ENCODE results near the gene STK32C.

The STK32C gene

DNA sequence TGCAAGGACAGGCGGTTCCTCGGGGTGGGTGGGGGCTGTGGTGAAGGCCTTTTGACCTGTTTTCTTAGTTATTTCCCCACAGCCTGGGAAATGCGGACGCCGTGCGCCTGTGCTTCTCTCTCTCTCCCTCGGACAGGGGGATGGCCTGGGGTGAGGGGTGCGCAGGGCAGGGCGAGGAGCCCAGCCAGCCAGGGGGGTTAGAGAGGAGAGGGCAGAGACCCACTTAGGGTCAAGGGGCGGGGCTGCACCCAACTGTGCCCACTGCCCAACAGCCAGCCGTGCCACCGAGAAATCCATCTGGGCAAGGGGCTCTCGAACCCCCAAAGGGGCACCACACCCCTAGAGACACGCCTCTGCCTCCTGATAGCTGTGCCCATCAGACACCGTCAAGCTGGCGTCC lies 67.2 kb downstream of the STK32C start:
- no peak overlapping the region for H3K27ac ChIP-seq
- TF ChIP-seq ZFX (IDR thresholded peaks at IDR 0.05; ENCODE audit: borderline replicate concordance), result no peak
- TF ChIP-seq, protein P1, sequence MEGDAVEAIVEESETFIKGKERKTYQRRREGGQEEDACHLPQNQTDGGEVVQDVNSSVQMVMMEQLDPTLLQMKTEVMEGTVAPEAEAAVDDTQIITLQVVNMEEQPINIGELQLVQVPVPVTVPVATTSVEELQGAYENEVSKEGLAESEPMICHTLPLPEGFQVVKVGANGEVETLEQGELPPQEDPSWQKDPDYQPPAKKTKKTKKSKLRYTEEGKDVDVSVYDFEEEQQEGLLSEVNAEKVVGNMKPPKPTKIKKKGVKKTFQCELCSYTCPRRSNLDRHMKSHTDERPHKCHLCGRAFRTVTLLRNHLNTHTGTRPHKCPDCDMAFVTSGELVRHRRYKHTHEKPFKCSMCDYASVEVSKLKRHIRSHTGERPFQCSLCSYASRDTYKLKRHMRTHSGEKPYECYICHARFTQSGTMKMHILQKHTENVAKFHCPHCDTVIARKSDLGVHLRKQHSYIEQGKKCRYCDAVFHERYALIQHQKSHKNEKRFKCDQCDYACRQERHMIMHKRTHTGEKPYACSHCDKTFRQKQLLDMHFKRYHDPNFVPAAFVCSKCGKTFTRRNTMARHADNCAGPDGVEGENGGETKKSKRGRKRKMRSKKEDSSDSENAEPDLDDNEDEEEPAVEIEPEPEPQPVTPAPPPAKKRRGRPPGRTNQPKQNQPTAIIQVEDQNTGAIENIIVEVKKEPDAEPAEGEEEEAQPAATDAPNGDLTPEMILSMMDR (IDR thresholded peaks at IDR 0.05), result no peak

DNA sequence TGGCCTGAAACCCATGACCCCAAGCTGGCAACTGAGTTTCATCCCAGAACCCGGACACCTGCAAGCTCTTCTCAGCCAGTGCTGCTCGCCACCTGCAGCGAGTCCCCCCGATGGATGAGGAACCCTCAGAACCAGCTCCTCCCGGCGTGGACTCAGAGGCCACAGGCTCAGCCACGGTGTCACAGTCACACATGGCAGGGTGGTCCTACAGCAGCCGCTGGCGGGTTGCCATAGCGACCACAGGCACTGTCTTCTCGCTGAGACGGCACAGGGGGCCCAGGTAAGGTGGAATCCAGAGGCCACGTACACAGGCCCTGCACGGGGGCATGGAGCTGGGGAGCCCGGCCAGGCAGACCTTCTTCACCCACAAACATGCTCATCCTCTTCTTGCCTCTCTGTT lies 67.6 kb downstream of the STK32C start:
- TF ChIP-seq ZFX (IDR thresholded peaks at IDR 0.05; ENCODE audit: borderline replicate concordance), result no peak
- TF ChIP-seq, protein P1 (IDR thresholded peaks at IDR 0.05), result no peak

DNA sequence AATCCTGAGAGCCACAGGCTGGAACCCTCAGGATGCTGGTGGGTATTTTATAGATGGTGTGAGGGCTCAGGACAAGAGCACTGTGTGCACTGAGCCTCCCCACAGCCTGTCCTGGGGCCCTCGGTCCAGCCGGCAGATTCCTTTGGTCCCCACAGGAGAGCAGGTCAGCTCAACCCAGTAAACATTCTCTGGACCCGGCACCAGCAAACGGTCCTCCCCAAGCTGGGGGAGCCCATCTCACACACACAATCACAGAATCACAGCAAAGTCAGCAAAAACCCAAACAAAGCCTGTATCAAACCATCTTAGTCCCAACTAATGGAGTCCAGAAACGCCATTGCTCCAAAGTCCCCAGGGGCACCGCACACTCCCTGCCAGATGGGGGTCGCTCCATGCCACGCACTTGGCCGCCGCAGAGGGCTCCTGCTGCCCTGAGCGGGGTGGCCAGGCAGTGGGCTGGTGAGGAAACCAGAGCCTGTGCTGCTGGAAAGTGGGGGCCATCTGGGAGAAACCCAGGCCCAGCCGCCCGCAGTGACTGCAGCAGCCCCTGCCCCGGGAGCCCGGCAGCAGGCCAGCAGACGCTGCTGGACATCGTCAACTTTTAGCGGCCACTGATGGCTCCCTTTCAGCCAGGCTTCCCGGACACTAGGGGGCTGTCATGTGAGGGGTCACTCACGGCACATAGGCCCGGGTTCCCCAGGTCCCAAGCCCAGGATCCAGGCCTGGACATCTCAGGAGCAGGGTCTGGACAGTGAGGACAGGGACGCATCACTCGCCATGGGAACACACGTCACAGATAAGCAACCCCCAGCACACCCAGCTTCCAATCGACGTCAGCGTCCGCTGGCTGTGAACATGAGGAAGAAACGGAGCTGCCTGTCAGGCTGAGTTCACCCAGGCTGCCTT lies 68.4 kb downstream of the STK32C start:
- H3K27ac ChIP-seq, result no peak overlapping the region
- TF ChIP-seq, protein P1 (IDR thresholded peaks at IDR 0.05), result no peak

More for the DNA sequence above, 67.6 kb downstream of the STK32C start:
- H3K27ac ChIP-seq, result no peak overlapping the region

DNA sequence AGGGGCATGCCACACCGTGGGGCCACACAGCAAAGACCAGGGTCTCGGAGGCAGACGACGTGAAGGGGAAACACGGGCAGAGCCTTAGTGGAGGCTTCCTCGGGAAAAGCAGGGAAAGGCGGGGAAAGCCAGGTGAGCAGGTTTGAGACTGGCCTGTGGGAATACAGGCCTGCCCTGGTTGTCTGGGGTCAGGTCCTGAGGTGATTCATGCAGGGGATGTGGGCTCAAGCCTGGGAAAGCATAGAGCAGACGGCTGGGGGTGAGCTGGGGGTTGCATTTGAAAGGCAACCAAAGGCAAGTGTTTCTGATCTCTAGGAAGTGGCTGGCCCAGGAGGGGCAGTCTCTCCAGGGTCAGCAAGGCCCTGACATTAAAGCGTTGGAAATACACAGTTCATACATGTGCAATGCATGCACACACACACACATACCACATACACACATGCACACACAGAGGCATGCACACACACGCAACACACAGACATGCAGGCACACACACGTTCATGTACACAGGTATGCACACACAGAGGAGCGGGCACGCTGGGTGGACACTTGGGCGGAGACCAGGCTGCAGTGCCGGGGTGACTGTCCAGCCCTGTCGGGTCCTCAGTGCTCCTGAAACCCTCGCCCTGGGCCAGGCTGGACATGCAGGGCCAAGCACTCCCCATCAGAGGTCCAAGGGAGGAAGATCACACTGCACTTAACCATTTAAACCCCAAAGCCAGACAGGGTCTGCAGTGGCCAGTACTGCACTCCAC lies 69.2 kb downstream of the STK32C start:
- TF ChIP-seq, protein P1 (IDR thresholded peaks at IDR 0.05), result no peak
- TF ChIP-seq ZFX (IDR thresholded peaks at IDR 0.05; ENCODE audit: borderline replicate concordance), result no peak
- H3K27ac ChIP-seq, result no peak overlapping the region

DNA sequence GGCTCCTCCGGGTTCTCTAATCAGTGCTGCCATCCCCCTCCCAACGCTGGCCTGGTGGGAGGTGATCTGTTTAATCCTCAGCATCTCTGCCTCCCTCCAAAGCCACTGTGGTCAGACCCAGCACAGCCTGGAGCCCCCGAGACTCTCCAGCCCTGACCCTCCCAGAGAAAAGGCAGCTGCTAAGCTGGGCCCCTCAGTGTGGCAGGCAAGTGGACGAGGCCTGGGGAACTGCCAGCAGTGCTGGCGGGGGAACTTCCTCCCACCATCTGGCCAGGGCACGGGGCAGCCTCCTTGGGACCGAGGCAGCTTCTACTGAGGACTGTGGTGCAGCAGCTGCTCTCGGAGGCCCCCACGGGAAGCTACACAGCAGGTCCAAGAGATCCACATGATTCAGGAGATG lies 69.9 kb downstream of the STK32C start:
- TF ChIP-seq ZFX (IDR thresholded peaks at IDR 0.05; ENCODE audit: borderline replicate concordance), result no peak
- TF ChIP-seq, protein P1 (IDR thresholded peaks at IDR 0.05), result no peak
- H3K27ac ChIP-seq, result no peak overlapping the region

GRCh38 chr10:132237396-132237795 lies 70.4 kb downstream of the STK32C start:
- TF ChIP-seq, protein P1 (IDR thresholded peaks at IDR 0.05), result no peak
- TF ChIP-seq ZFX (IDR thresholded peaks at IDR 0.05; ENCODE audit: borderline replicate concordance), result no peak
- H3K27ac ChIP-seq, result no peak overlapping the region

- TF ChIP-seq, protein P1 (IDR thresholded peaks at IDR 0.05), result no peak
- TF ChIP-seq ZFX (IDR thresholded peaks at IDR 0.05; ENCODE audit: borderline replicate concordance), result no peak
- no peak overlapping the region for H3K27ac ChIP-seq
These were observed 70.9 kb downstream of the STK32C start for GRCh38 chr10:132236881-132237280.

Measured in 22Rv1 (cell line).